ENCODE data around the gene ZNF652. TPM values are rescaled to one million over a fixed set of nuclear protein-coding genes. Genes with fewer than 3 reads are reported as not detected.
A peak's percentile ranks its signal among the peaks of the same experiment; 100 is the strongest.

The ZNF652 gene
- total and polyA plus RNA-seq, 2 donors (not counting 1 experiment from before 2014, with no cell fraction given) = 7.8 to 10.2 TPM

GRCh38 chr17:49364119-49364518, 2.1 kb upstream of the ZNF652 start:
- TF ChIP-seq, protein P1, sequence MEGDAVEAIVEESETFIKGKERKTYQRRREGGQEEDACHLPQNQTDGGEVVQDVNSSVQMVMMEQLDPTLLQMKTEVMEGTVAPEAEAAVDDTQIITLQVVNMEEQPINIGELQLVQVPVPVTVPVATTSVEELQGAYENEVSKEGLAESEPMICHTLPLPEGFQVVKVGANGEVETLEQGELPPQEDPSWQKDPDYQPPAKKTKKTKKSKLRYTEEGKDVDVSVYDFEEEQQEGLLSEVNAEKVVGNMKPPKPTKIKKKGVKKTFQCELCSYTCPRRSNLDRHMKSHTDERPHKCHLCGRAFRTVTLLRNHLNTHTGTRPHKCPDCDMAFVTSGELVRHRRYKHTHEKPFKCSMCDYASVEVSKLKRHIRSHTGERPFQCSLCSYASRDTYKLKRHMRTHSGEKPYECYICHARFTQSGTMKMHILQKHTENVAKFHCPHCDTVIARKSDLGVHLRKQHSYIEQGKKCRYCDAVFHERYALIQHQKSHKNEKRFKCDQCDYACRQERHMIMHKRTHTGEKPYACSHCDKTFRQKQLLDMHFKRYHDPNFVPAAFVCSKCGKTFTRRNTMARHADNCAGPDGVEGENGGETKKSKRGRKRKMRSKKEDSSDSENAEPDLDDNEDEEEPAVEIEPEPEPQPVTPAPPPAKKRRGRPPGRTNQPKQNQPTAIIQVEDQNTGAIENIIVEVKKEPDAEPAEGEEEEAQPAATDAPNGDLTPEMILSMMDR (conservative IDR thresholded peaks at IDR 0.05 in 1 of 2, IDR thresholded peaks at IDR 0.05 in 1 of 2; ENCODE audit: low read depth in 1 of 2, low read length in 2 of 2) = no peak
- no peak for TF ChIP-seq EZH2 (IDR thresholded peaks at IDR 0.05; ENCODE audit: low read length, missing control alignments)
- H3K4me2 ChIP-seq (ENCODE audit: extremely low read depth, insufficient read depth, low read length) = no peak overlapping the region
- H3K79me2 ChIP-seq (ENCODE audit: control insufficient read depth, insufficient read depth, low read length) = peaks cover 22% of the 10 kb centered on the region
- no peak overlapping the region for H3K27ac ChIP-seq (ENCODE audit: insufficient read depth, low read length)
- H2AFZ ChIP-seq (ENCODE audit: low read length) = no peak overlapping the region
- H4K20me1 ChIP-seq (ENCODE audit: control insufficient read depth, extremely low read depth, insufficient read depth, low read length) = no peaks in the 10 kb centered on the region
- no peaks in the 10 kb centered on the region for H3K9me3 ChIP-seq (ENCODE audit: control insufficient read depth, insufficient read depth, low read depth, low read length)
- DNase-seq (ENCODE audit: low read depth in 2 of 2) = no peak
- no peak overlapping the region for H3K4me3 ChIP-seq (replicated peaks in 1 of 4; ENCODE audit: control extremely low read depth in 1 of 4, insufficient read depth in 1 of 4, low read depth in 3 of 4, low read length in 4 of 4)
- H3K27me3 ChIP-seq (ENCODE audit: control insufficient read depth, insufficient read depth, low read length) = no peaks in the 10 kb centered on the region
- H3K36me3 ChIP-seq (ENCODE audit: control insufficient read depth, insufficient read depth, low read length) = no peaks in the 10 kb centered on the region
- H3K4me1 ChIP-seq (ENCODE audit: control insufficient read depth, extremely low read depth, insufficient read depth, low read length) = peaks cover 8% of the 10 kb centered on the region
- no peak overlapping the region for H3K9ac ChIP-seq (ENCODE audit: insufficient read depth, low read length)

DNA sequence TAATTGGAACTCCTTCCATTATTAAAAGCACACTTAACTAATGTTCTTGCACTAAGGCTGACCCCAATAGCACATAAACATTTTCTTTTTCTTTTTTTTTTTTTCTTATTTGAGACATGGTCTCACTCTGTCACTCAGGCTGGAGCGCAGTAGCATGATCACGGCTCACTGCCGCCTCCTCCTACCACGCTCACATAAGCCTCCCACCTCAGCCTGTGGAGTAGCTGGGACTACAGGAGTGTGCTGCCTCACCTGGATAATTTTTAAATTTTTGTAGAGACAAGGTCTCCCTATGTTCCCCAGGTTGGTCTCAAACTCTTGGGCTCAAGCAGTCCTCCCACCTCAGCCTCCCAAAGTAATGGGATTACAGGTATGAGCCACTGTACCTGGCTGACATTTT, 1.2 kb upstream of the ZNF652 start:
- no peaks in the 10 kb centered on the region for H3K27me3 ChIP-seq (ENCODE audit: control insufficient read depth, insufficient read depth, low read length)
- TF ChIP-seq EZH2 (IDR thresholded peaks at IDR 0.05; ENCODE audit: low read length, missing control alignments) = no peak
- TF ChIP-seq, protein P1 (conservative IDR thresholded peaks at IDR 0.05 in 1 of 2, IDR thresholded peaks at IDR 0.05 in 1 of 2; ENCODE audit: low read depth in 1 of 2, low read length in 2 of 2) = no peak
- no peak for DNase-seq (ENCODE audit: low read depth in 2 of 2)
- H3K36me3 ChIP-seq (ENCODE audit: control insufficient read depth, insufficient read depth, low read length) = no peaks in the 10 kb centered on the region
- no peak overlapping the region for H3K27ac ChIP-seq (ENCODE audit: insufficient read depth, low read length)
- H3K9ac ChIP-seq (ENCODE audit: insufficient read depth, low read length) = no peak overlapping the region
- H3K79me2 ChIP-seq (ENCODE audit: control insufficient read depth, insufficient read depth, low read length) = peaks cover 30% of the 10 kb centered on the region
- H2AFZ ChIP-seq (ENCODE audit: low read length) = no peak overlapping the region
- H3K9me3 ChIP-seq (ENCODE audit: control insufficient read depth, insufficient read depth, low read depth, low read length) = no peaks in the 10 kb centered on the region
- peaks cover 12% of the 10 kb centered on the region for H3K4me1 ChIP-seq (ENCODE audit: control insufficient read depth, extremely low read depth, insufficient read depth, low read length)
- H3K4me2 ChIP-seq (ENCODE audit: extremely low read depth, insufficient read depth, low read length) = no peak overlapping the region
- no peak overlapping the region for H3K4me3 ChIP-seq (replicated peaks in 1 of 4; ENCODE audit: control extremely low read depth in 1 of 4, insufficient read depth in 1 of 4, low read depth in 3 of 4, low read length in 4 of 4)
- peaks cover 1% of the 10 kb centered on the region for H4K20me1 ChIP-seq (ENCODE audit: control insufficient read depth, extremely low read depth, insufficient read depth, low read length)

DNA sequence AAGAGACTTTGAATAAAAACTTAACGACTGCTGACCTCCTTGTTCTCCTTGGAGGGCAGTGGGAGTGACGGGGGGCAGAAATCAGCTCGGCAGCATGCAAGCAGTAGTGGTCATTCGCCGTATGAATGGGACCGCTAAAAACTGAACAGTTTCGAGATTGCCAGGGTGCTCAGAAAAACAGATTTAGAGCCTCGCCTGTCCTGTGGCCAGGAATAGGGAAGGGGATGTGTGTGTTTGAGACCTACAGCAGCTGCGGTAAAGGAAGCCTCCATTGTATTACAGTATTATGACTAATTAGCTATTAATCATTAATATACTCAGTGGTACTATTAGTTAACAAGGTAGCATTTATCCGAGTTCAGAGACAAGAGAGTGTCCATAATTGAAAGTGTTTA, 670 bp upstream of the ZNF652 start:
- H3K27me3 ChIP-seq (ENCODE audit: control insufficient read depth, insufficient read depth, low read length) = no peaks in the 10 kb centered on the region

More for the DNA sequence above, 670 bp upstream of the ZNF652 start:
- H3K4me2 ChIP-seq (ENCODE audit: extremely low read depth, insufficient read depth, low read length) = peak overlapping the region; percentile 80
- peak overlapping the region; percentile 46 to 88 (median 65) for H3K4me3 ChIP-seq (replicated peaks in 1 of 4; ENCODE audit: control extremely low read depth in 1 of 4, insufficient read depth in 1 of 4, low read depth in 3 of 4, low read length in 4 of 4)
- H3K9me3 ChIP-seq (ENCODE audit: control insufficient read depth, insufficient read depth, low read depth, low read length) = no peaks in the 10 kb centered on the region
- H3K79me2 ChIP-seq (ENCODE audit: control insufficient read depth, insufficient read depth, low read length) = peaks cover 36% of the 10 kb centered on the region
- TF ChIP-seq EZH2 (IDR thresholded peaks at IDR 0.05; ENCODE audit: low read length, missing control alignments) = no peak
- H3K4me1 ChIP-seq (ENCODE audit: control insufficient read depth, extremely low read depth, insufficient read depth, low read length) = peaks cover 12% of the 10 kb centered on the region
- peaks cover 1% of the 10 kb centered on the region for H4K20me1 ChIP-seq (ENCODE audit: control insufficient read depth, extremely low read depth, insufficient read depth, low read length)
- H2AFZ ChIP-seq (ENCODE audit: low read length) = peak overlapping the region; percentile 87
- H3K27ac ChIP-seq (ENCODE audit: insufficient read depth, low read length) = peak overlapping the region; percentile 53
- H3K9ac ChIP-seq (ENCODE audit: insufficient read depth, low read length) = no peak overlapping the region
- H3K36me3 ChIP-seq (ENCODE audit: control insufficient read depth, insufficient read depth, low read length) = no peaks in the 10 kb centered on the region
- peak in 1 of 2 donors; percentile 11 for DNase-seq (ENCODE audit: low read depth in 2 of 2)
